HEK293 (cell line): Measurements from ENCODE around the gene QRICH2.
A peak's percentile ranks its signal among the peaks of the same experiment; 100 is the strongest.

Source experiments
- IKZF3 ChIP-seq: fragments of 450-650 bp; IDR thresholded peaks from 2 replicates; pipeline ENCODE4 v1.5.0; 2018; ENCODE audit warnings: missing biosample characterization, mild to moderate bottlenecking, missing genetic modification characterization, moderate library complexity
- PBX3 ChIP-seq: sonication (generic); formaldehyde crosslinking; IDR thresholded peaks from 2 replicates; pipeline ENCODE4 v1.8.1; 2022; ENCODE audit warnings: mild to moderate bottlenecking, moderate library complexity, missing genetic modification reagents
- PRDM10 ChIP-seq: fragments of 450-650 bp; formaldehyde crosslinking; IDR thresholded peaks from 2 replicates; pipeline ENCODE4 v1.5.1; 2016; ENCODE audit warnings: missing biosample characterization, missing genetic modification characterization
- PRDM2 ChIP-seq: fragments of 450-650 bp; formaldehyde crosslinking; IDR thresholded peaks from 2 replicates; pipeline ENCODE4 v1.5.1; 2016; ENCODE audit warnings: missing biosample characterization, missing genetic modification characterization, borderline replicate concordance
- PRDM4 ChIP-seq: fragments of 450-650 bp; formaldehyde crosslinking; IDR thresholded peaks from 2 replicates; pipeline ENCODE4 v1.5.1; 2017; ENCODE audit warnings: missing biosample characterization, missing genetic modification characterization
- SP2 ChIP-seq: fragments of 450-650 bp; formaldehyde crosslinking; IDR thresholded peaks from 2 replicates; pipeline ENCODE4 v1.5.1; 2016; ENCODE audit warnings: missing biosample characterization, missing genetic modification characterization
- ZBTB1 ChIP-seq: fragments of 450-650 bp; formaldehyde crosslinking; IDR thresholded peaks from 2 replicates; pipeline ENCODE4 v1.5.1; 2016; ENCODE audit warnings: missing biosample characterization, missing genetic modification characterization
- ZBTB20 ChIP-seq: fragments of 450-650 bp; formaldehyde crosslinking; IDR thresholded peaks from 2 replicates; pipeline ENCODE4 v1.5.1; 2016; ENCODE audit warnings: missing biosample characterization, missing genetic modification characterization
- ZBTB26 ChIP-seq: fragments of 450-650 bp; formaldehyde crosslinking; optimal IDR thresholded peaks from 2 replicates; pipeline ENCODE3; 2016; ENCODE audit warnings: missing biosample characterization, mild to moderate bottlenecking, missing genetic modification characterization
- ZBTB44 ChIP-seq: fragments of 450-650 bp; IDR thresholded peaks from 2 replicates; pipeline ENCODE4 v1.5.1; 2018; ENCODE audit warnings: missing biosample characterization, mild to moderate bottlenecking, missing genetic modification characterization
- ZBTB8A ChIP-seq: fragments of 450-650 bp; formaldehyde crosslinking; IDR thresholded peaks from 2 replicates; pipeline ENCODE4 v1.5.1; 2016; ENCODE audit warnings: missing biosample characterization, missing genetic modification characterization
- ZEB2 ChIP-seq: fragments of 450-650 bp; formaldehyde crosslinking; IDR thresholded peaks from 2 replicates; pipeline ENCODE4 v1.5.1; 2016; ENCODE audit warnings: missing biosample characterization, missing genetic modification characterization
- ZFP41 ChIP-seq: fragments of 450-650 bp; formaldehyde crosslinking; IDR thresholded peaks from 2 replicates; pipeline ENCODE4 v1.5.1; 2016; ENCODE audit warnings: missing biosample characterization, missing genetic modification characterization, borderline replicate concordance
- ZNF2 ChIP-seq: fragments of 450-650 bp; formaldehyde crosslinking; IDR thresholded peaks from 2 replicates; pipeline ENCODE4 v1.5.1; 2016; ENCODE audit warnings: missing biosample characterization, missing genetic modification characterization
- ZNF248 ChIP-seq: fragments of 450-650 bp; formaldehyde crosslinking; IDR thresholded peaks from 2 replicates; pipeline ENCODE4 v1.5.1; 2017; ENCODE audit warnings: missing biosample characterization, missing genetic modification characterization
- ZNF335 ChIP-seq: fragments of 450-650 bp; formaldehyde crosslinking; conservative IDR thresholded peaks from 2 replicates; pipeline ENCODE4 v1.5.1; 2016; ENCODE audit warnings: missing biosample characterization, missing genetic modification characterization
- ZNF404 ChIP-seq: fragments of 450-650 bp; formaldehyde crosslinking; IDR thresholded peaks from 2 replicates; pipeline ENCODE4 v1.5.1; 2017; ENCODE audit warnings: missing biosample characterization, missing genetic modification characterization
- ZNF449 ChIP-seq: fragments of 450-650 bp; formaldehyde crosslinking; IDR thresholded peaks from 2 replicates; pipeline ENCODE4 v1.5.1; 2017; ENCODE audit warnings: missing biosample characterization, mild to moderate bottlenecking, missing genetic modification characterization, moderate library complexity
- ZNF501 ChIP-seq: fragments of 450-650 bp; formaldehyde crosslinking; IDR thresholded peaks from 2 replicates; pipeline ENCODE4 v1.5.1; 2016; ENCODE audit warnings: missing biosample characterization, missing genetic modification characterization
- ZNF707 ChIP-seq: fragments of 450-650 bp; formaldehyde crosslinking; IDR thresholded peaks from 2 replicates; pipeline ENCODE4 v1.5.1; 2016; ENCODE audit warnings: missing biosample characterization, missing genetic modification characterization
- ZNF776 ChIP-seq: fragments of 450-650 bp; formaldehyde crosslinking; IDR thresholded peaks from 2 replicates; pipeline ENCODE4 v1.5.0; 2017; ENCODE audit warnings: missing biosample characterization, missing genetic modification characterization, borderline replicate concordance

The QRICH2 gene

GRCh38 chr17:76240461-76241203 lies 67.4 kb downstream of the QRICH2 start, which contains the start of gene RNF157 (continued):
- no peak for TF ChIP-seq ZFP41
- TF ChIP-seq PRDM2 (tag by site-specific recombination) = no peak
- TF ChIP-seq ZNF501 (tag by site-specific recombination) = peak; percentile 70
- peak; percentile 89 for TF ChIP-seq ZBTB26 (tag by site-specific recombination)
- TF ChIP-seq PRDM10 (tag by site-specific recombination) = peak; percentile 72
- peak; percentile 41; the same call in 1 of the 2 replicates for TF ChIP-seq ZEB2
- no peak for TF ChIP-seq ZNF248
- peak; percentile 27; the same call in 1 of the 2 replicates for TF ChIP-seq ZBTB20 (tag by site-specific recombination)
- no peak for TF ChIP-seq ZBTB1 (tag by site-specific recombination)
- peak; percentile 82 for TF ChIP-seq IKZF3
- TF ChIP-seq ZNF776 (tag by site-specific recombination) = no peak
- TF ChIP-seq ZNF2 (tag by site-specific recombination) = peak; percentile 31; the same call in 1 of the 2 replicates
- TF ChIP-seq ZBTB44 (tag by site-specific recombination) = no peak
- TF ChIP-seq PBX3 = peak; percentile 14; the same call in 1 of the 2 replicates
- no peak for TF ChIP-seq ZNF707 (tag by site-specific recombination)
- TF ChIP-seq PRDM4 (tag by site-specific recombination) = no peak
- peak; percentile 88 for TF ChIP-seq ZBTB8A (tag by site-specific recombination)
- peak; percentile 85 for TF ChIP-seq ZNF335 (tag by site-specific recombination)
- TF ChIP-seq ZNF449 (tag by site-specific recombination) = no peak
- peak; percentile 67 for TF ChIP-seq SP2
- no peak for TF ChIP-seq ZNF404
